RWPE2 (cell line): Measurements from ENCODE around the gene FAM120B.

Source experiments
- ATAC-seq: fragments of 200-7000 bp; cut with Tn5 transposase; 3 replicates; pipeline ENCODE4 v1.9.1; 2021; ENCODE audit warnings: low read depth
- DNase-seq: peaks from one replicate; pipeline ENCODE4 v3.0.0-alpha.2; 2020; ENCODE audit warnings: low spot score
- H3K27ac ChIP-seq: fragments of 450-650 bp; 2 replicates; pipeline ENCODE4 v1.5.1; 2017; ENCODE audit warnings: mild to moderate bottlenecking; ENCODE audit not compliant: poor library complexity, severe bottlenecking
- H3K27me3 ChIP-seq: fragments of 250-450 bp; sonication (Bioruptor Pico); 2 replicates; pipeline ENCODE4 v1.5.1; 2021; ENCODE audit warnings: mild to moderate bottlenecking, moderate library complexity; ENCODE audit not compliant: insufficient read depth, poor library complexity, severe bottlenecking
- H3K36me3 ChIP-seq: fragments of 250-450 bp; sonication (Bioruptor Pico); 2 replicates; pipeline ENCODE4 v1.5.1; 2020; ENCODE audit warnings: low read depth, mild to moderate bottlenecking, moderate library complexity
- H3K4me1 ChIP-seq: fragments of 250-450 bp; sonication (Bioruptor Pico); 2 replicates; pipeline ENCODE4 v1.5.1; 2021; ENCODE audit warnings: mild to moderate bottlenecking, moderate library complexity; ENCODE audit not compliant: insufficient read depth, poor library complexity, severe bottlenecking
- H3K4me3 ChIP-seq: fragments of 250-450 bp; sonication (Bioruptor Pico); 2 replicates; pipeline ENCODE4 v1.5.1; 2021; ENCODE audit warnings: mild to moderate bottlenecking, moderate library complexity; ENCODE audit not compliant: severe bottlenecking
- H3K9me3 ChIP-seq: fragments of 250-450 bp; sonication (Bioruptor Pico); 2 replicates; pipeline ENCODE4 v1.5.1; 2021; ENCODE audit warnings: mild to moderate bottlenecking, moderate library complexity; ENCODE audit not compliant: severe bottlenecking
- CTCF ChIP-seq: fragments of 450-650 bp; IDR thresholded peaks from one replicate; pipeline ENCODE4 v1.5.1; 2017; ENCODE audit warnings: mild to moderate bottlenecking, moderate library complexity; ENCODE audit not compliant: poor library complexity, severe bottlenecking

The FAM120B gene

GRCh38 chr6:170442596-170442995, 136.0 kb downstream of the FAM120B start:
- DNase-seq: no peak
- no peaks in the 10 kb centered on the region for H3K9me3 ChIP-seq
- no peaks in the 10 kb centered on the region for H3K36me3 ChIP-seq
- H3K4me3 ChIP-seq: no peak overlapping the region
- peaks cover 7% of the 10 kb centered on the region for H3K4me1 ChIP-seq
- TF ChIP-seq CTCF: no peak
- H3K27me3 ChIP-seq: no peaks in the 10 kb centered on the region
- ATAC-seq: no peak
- no peak overlapping the region for H3K27ac ChIP-seq

DNA sequence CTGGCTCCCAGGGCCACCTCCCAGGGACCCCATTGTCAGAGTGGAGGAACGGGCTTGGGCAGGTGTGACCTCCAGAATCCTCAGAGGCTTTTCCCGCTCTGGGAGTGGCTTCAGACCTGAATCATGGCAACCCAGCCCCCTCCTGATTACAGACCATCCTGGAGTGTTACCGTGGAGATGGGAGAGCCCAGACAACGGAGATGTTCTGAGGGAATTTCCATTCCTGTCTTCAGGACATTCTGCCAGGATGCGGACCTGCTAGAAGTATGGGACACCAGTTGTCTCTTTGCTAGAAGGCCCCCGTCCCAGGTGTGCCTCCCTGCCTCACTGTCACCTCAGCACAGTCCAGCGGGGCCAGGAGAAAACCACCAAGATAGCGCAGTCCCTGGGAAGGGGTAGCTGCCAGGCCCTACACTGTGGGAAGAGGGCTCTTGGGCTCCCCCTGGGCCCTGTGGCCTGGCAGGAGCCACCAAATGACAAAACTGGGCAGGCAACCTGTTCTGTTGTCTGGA, 136.6 kb downstream of the FAM120B start:
- TF ChIP-seq CTCF: no peak
- H3K27ac ChIP-seq: no peak overlapping the region
- no peak for ATAC-seq

GRCh38 chr6:170444056-170444591, 137.6 kb downstream of the FAM120B start:
- H3K27ac ChIP-seq: no peak overlapping the region
- no peaks in the 10 kb centered on the region for H3K4me1 ChIP-seq
- no peaks in the 10 kb centered on the region for H3K27me3 ChIP-seq
- DNase-seq (no peak), ATAC-seq (no peak)
- no peak for TF ChIP-seq CTCF
- H3K36me3 ChIP-seq: no peaks in the 10 kb centered on the region
- no peaks in the 10 kb centered on the region for H3K9me3 ChIP-seq
- no peak overlapping the region for H3K4me3 ChIP-seq

More for the DNA sequence above, 136.6 kb downstream of the FAM120B start:
- Histone ChIP-seq H3K4me3 (no peak overlapping the region), H3K27me3 (no peaks in the 10 kb centered on the region), H3K9me3 (no peaks in the 10 kb centered on the region), H3K4me1 (peaks cover under 1% of the 10 kb centered on the region), H3K36me3 (no peaks in the 10 kb centered on the region)
- no peak for DNase-seq

DNA sequence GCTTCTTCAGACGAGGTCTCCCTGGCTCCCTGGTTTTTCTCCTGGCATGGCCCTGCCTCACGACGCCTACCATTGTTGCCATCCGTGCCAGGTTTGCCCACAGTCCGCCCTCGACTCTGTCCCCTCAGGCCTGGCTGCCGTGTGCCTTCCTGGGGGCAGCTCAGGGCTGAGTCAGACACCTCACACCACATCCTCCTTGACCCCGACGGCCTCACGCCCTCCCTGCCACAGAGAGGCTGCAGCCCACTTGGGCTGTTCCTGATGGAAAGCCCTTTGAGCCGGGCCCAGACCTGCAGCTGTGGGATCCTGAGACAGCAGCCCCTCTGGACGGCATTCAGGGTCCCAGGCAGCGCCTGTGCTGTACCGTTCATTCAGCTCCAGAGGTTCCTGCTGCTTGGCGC, 138.3 kb downstream of the FAM120B start:
- no peak for TF ChIP-seq CTCF
- Histone ChIP-seq H3K36me3 (no peaks in the 10 kb centered on the region), H3K9me3 (no peaks in the 10 kb centered on the region), H3K4me1 (no peaks in the 10 kb centered on the region), H3K4me3 (no peak overlapping the region), H3K27ac (no peak overlapping the region), H3K27me3 (no peaks in the 10 kb centered on the region)
- ATAC-seq (peak; percentile 13; the same call in 1 of the 3 replicates), DNase-seq (no peak)

DNA sequence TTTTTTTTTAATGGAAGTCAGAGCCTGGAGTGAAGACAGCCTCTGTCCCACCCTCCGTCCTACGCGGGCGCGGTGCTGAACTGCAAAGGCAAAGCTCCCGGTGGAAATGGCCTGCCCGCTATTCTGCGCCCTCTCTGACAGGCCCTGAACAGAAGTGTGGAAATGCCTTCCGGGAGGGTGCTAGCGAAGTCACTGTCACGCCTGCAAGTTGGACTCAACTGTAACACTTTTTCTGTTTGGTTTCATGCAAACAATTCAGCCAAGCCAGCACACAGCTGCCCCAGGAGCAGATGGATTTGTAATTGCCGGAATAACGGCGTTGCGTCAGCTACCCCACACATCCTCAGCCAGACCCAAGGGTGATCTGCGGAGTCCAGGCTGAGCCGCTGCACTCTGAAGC, 138.9 kb downstream of the FAM120B start:
- no peaks in the 10 kb centered on the region for H3K4me1 ChIP-seq
- no peaks in the 10 kb centered on the region for H3K36me3 ChIP-seq
- no peaks in the 10 kb centered on the region for H3K27me3 ChIP-seq
- no peak overlapping the region for H3K4me3 ChIP-seq
- H3K27ac ChIP-seq: no peak overlapping the region
- DNase-seq (no peak), ATAC-seq (no peak)
- H3K9me3 ChIP-seq: no peaks in the 10 kb centered on the region
- no peak for TF ChIP-seq CTCF
